Panc1 (cell line): ENCODE results near the gene SBNO2. TPM values are rescaled to one million over a fixed set of nuclear protein-coding genes. Genes with fewer than 3 reads are reported as not detected.

Experiments used
- ATAC-seq: fragments of 200-7000 bp; cut with Tn5 transposase; 2 replicates; pipeline ENCODE4 v1.9.1; 2020; ENCODE audit warnings: mild to moderate bottlenecking, moderate library complexity
- BruUV-seq: library from RNA; stranded (reverse); fragments of 400-500 nt; replicated peaks from 2 replicates; lab custom pipeline; 2021; lab: Mats Ljungman, UMichigan
- CTCF ChIA-PET: fragments of 300-600 bp; sonication (Branson Sonifier 250); formaldehyde crosslinking; loops from one replicate; lab custom pipeline; 2022; ENCODE audit warnings: antibody characterized with exemption; lab: Charles Lee
- POLR2A ChIA-PET: fragments of 300-600 bp; sonication (Branson Sonifier 250); formaldehyde crosslinking; loops from one replicate; lab custom pipeline; 2022; ENCODE audit warnings: antibody characterized with exemption; lab: Charles Lee
- DNase-seq: peaks from one replicate; pipeline ENCODE4 v3.0.0-alpha.2; 2010; ENCODE audit warnings: low read depth, low spot score
- H3K27ac ChIP-seq: 2 replicates; pipeline ENCODE4 v1.5.1; 2011; ENCODE audit warnings: mild to moderate bottlenecking, low read length, inconsistent platforms
- H3K27me3 ChIP-seq: fragments of 200-500 bp; sonication (Bioruptor generic); 2 replicates; pipeline ENCODE4 v1.6.0; 2014; ENCODE audit warnings: low read length, inconsistent platforms; ENCODE audit not compliant: control insufficient read depth, insufficient read depth
- H3K36me3 ChIP-seq: fragments of 200-500 bp; sonication (Bioruptor generic); 2 replicates; pipeline ENCODE4 v1.5.1; 2014; ENCODE audit warnings: inconsistent platforms, mild to moderate bottlenecking, low read length, moderate library complexity; ENCODE audit not compliant: control insufficient read depth, insufficient read depth
- H3K4me1 ChIP-seq: 2 replicates; pipeline ENCODE4 v1.5.1; 2011; ENCODE audit warnings: inconsistent platforms, mild to moderate bottlenecking, low read length, moderate library complexity; ENCODE audit not compliant: control insufficient read depth, insufficient read depth
- H3K4me3 ChIP-seq, 2 experiments: 2 replicates each; pipeline ENCODE4 v1.5.1; 2011 to 2012; ENCODE audit warnings: low read depth in 2 of 2, low read length in 2 of 2, mild to moderate bottlenecking in 2 of 2, inconsistent platforms in 1 of 2, moderate library complexity in 1 of 2
- H3K9me3 ChIP-seq: fragments of 200-500 bp; sonication (Bioruptor generic); 2 replicates; pipeline ENCODE4 v1.5.1; 2014; ENCODE audit warnings: low read depth, mild to moderate bottlenecking, inconsistent platforms, low read length, moderate library complexity; ENCODE audit not compliant: control insufficient read depth, insufficient read depth
- CTCF ChIP-seq: fragments of 450-650 bp; IDR thresholded peaks from 2 replicates; pipeline ENCODE4 v1.5.1; 2017; ENCODE audit warnings: mild to moderate bottlenecking
- POLR2AphosphoS5 ChIP-seq: IDR thresholded peaks from 2 replicates; pipeline ENCODE4 v1.6.1; 2012; ENCODE audit warnings: mild to moderate bottlenecking, low read depth, low read length, moderate library complexity
- REST ChIP-seq, 2 experiments: IDR thresholded peaks; 2 replicates each; pipeline ENCODE4 v1.6.1; 2011 to 2012; ENCODE audit warnings: low read depth in 2 of 2, control low read depth in 1 of 2, low read length in 1 of 2, mild to moderate bottlenecking in 1 of 2, moderate library complexity in 1 of 2; ENCODE audit not compliant: insufficient read depth in 1 of 2
- SIN3A ChIP-seq: IDR thresholded peaks from 2 replicates; pipeline ENCODE4 v1.6.1; 2012; ENCODE audit warnings: low read depth, mild to moderate bottlenecking, low read length, moderate library complexity, borderline replicate concordance; ENCODE audit not compliant: insufficient read depth
- TCF7L2 ChIP-seq: IDR thresholded peaks from 2 replicates; pipeline ENCODE4 v1.6.1; 2011; ENCODE audit warnings: mild to moderate bottlenecking, low read depth, low read length, inconsistent platforms
- in situ Hi-C: cut with HindIII; loops from 2 replicates; pipeline ENCODE4 v1.10.0; 2016; ENCODE audit warnings: low sequenced_read_pairs, low pct_unique_long_range_greater_than_20kb
- intact Hi-C: fragments of 100-400 bp; cut with micrococcal nuclease; formaldehyde crosslinking; loops from one replicate; pipeline ENCODE4 v1.10.0; 2022; ENCODE audit not compliant: unreplicated experiment
- total RNA-seq: library from RNA; stranded (reverse); gene quantifications from one replicate; pipeline ENCODE4 v1.2.1, GENCODE V29; 2021; ENCODE audit not compliant: unreplicated experiment

Gene SBNO2
- total RNA-seq, 1 experiment from 2014 or later: 101 TPM

GRCh38 chr19:1221904-1222255 is 47.8 kb upstream of the SBNO2 start:
- in situ Hi-C loops (no loop called here), intact Hi-C loops (no loop called here)
- POLR2A ChIA-PET: no interaction called here
- DNase-seq (no peak), ATAC-seq (no peak)
- Histone ChIP-seq H3K36me3 (no peaks in the 10 kb centered on the region), H3K9me3 (no peaks in the 10 kb centered on the region), H3K27ac (no peak overlapping the region), H3K4me1 (peaks cover 4% of the 10 kb centered on the region; the same call in 1 of the 2 replicates), H3K4me3 (no peak overlapping the region), H3K27me3 (no peaks in the 10 kb centered on the region)
- BruUV-seq: no TSS peak
- CTCF ChIA-PET: interaction anchor here (0.6 kb wide), 1 partner anchor 44 kb away, joined by 3 read pairs; no protein-coding TSS in a partner anchor
- no peak for TF ChIP-seq CTCF
- TF ChIP-seq POLR2AphosphoS5: no peak
- no peak for TF ChIP-seq TCF7L2
- no peak for TF ChIP-seq SIN3A
- TF ChIP-seq REST (IDR thresholded peaks at IDR 0.05; ENCODE audit: insufficient read depth in 1 of 2, low read depth in 2 of 2, low read length in 1 of 2): no peak

- Histone ChIP-seq H3K4me1 (peaks cover 8% of the 10 kb centered on the region), H3K36me3 (no peaks in the 10 kb centered on the region), H3K27me3 (no peaks in the 10 kb centered on the region), H3K4me3 (no peak overlapping the region), H3K9me3 (no peaks in the 10 kb centered on the region), H3K27ac (no peak overlapping the region)
- ChIA-PET POLR2A (no interaction called here), CTCF (interaction anchor here (0.6 kb wide), 3 partner anchors 45 to 200 kb away, joined by 3 to 17 read pairs (median 3); partner anchors contain the start of gene TMEM259)
- in situ Hi-C loops: no loop called here
- intact Hi-C loops: no loop called here
- DNase-seq: no peak
- peak; percentile 47 for ATAC-seq
- TF ChIP-seq POLR2AphosphoS5 (no peak), SIN3A (no peak), REST (IDR thresholded peaks at IDR 0.05; ENCODE audit: insufficient read depth in 1 of 2, low read depth in 2 of 2, low read length in 1 of 2) (no peak), CTCF (peak; percentile 76), TCF7L2 (no peak)
- no TSS peak for BruUV-seq
Observed at GRCh38 chr19:1220976-1221903, 47.2 kb upstream of the SBNO2 start.
